H9 (cell line): ENCODE data around the gene RHOH. TPM values are rescaled to one million over a fixed set of nuclear protein-coding genes. Genes with fewer than 3 reads are reported as not detected.

Experiments
- DNase-seq: peaks from one replicate; pipeline ENCODE4 v3.0.0-alpha.2; 2017
- H2AFZ ChIP-seq: one replicate; pipeline ENCODE4 v1.6.1; 2013; ENCODE audit warnings: mild to moderate bottlenecking, low read length, control low read depth, moderate library complexity
- H2AK5ac ChIP-seq: 2 replicates; pipeline ENCODE4 v1.6.1; 2013; ENCODE audit warnings: low read length, control low read depth, mixed read lengths; ENCODE audit not compliant: insufficient read length
- H2BK120ac ChIP-seq: one replicate; pipeline ENCODE4 v1.6.1; 2013; ENCODE audit warnings: low read depth, mild to moderate bottlenecking, low read length, control low read depth, inconsistent platforms; ENCODE audit not compliant: poor library complexity, severe bottlenecking
- H2BK12ac ChIP-seq: 2 replicates; pipeline ENCODE4 v1.6.1; 2013; ENCODE audit warnings: low read length, control low read depth, mixed read lengths, low read depth; ENCODE audit not compliant: insufficient read length
- H2BK15ac ChIP-seq: 2 replicates; pipeline ENCODE4 v1.6.1; 2013; ENCODE audit warnings: low read depth, low read length, control low read depth
- H2BK20ac ChIP-seq: one replicate; pipeline ENCODE4 v1.6.1; 2013; ENCODE audit warnings: low read depth, mild to moderate bottlenecking, low read length, control low read depth, inconsistent platforms; ENCODE audit not compliant: poor library complexity, severe bottlenecking
- H2BK5ac ChIP-seq: 2 replicates; pipeline ENCODE4 v1.6.1; 2013; ENCODE audit warnings: low read length, control low read depth, mixed read lengths; ENCODE audit not compliant: insufficient read length
- H3K14ac ChIP-seq: 2 replicates; pipeline ENCODE4 v1.6.1; 2013; ENCODE audit warnings: low read length, control low read depth; ENCODE audit not compliant: insufficient read depth
- H3K18ac ChIP-seq: 2 replicates; pipeline ENCODE4 v1.6.1; 2013; ENCODE audit warnings: low read depth, mild to moderate bottlenecking, mixed read lengths, low read length, control low read depth; ENCODE audit not compliant: insufficient read length
- H3K23ac ChIP-seq: 2 replicates; pipeline ENCODE4 v1.6.1; 2013; ENCODE audit warnings: low read length, control low read depth, mixed read lengths, low read depth; ENCODE audit not compliant: insufficient read length
- H3K23me2 ChIP-seq: 2 replicates; pipeline ENCODE4 v1.6.1; 2013; ENCODE audit warnings: low read depth, mild to moderate bottlenecking, mixed read lengths, low read length, control low read depth; ENCODE audit not compliant: insufficient read length, poor library complexity, severe bottlenecking
- H3K27ac ChIP-seq: 2 replicates; pipeline ENCODE4 v1.5.1; 2013; ENCODE audit warnings: low read length, control low read depth, mixed read lengths, low read depth; ENCODE audit not compliant: insufficient read length
- H3K27me3 ChIP-seq: 2 replicates; pipeline ENCODE4 v1.6.1; 2013; ENCODE audit warnings: low read length, control low read depth, inconsistent platforms; ENCODE audit not compliant: insufficient read depth
- H3K4ac ChIP-seq: 2 replicates; pipeline ENCODE4 v1.6.1; 2013; ENCODE audit warnings: low read depth, mild to moderate bottlenecking, control low read depth, inconsistent platforms, low read length, moderate library complexity
- H3K4me1 ChIP-seq: 2 replicates; pipeline ENCODE4 v1.6.1; 2013; ENCODE audit warnings: low read length, control low read depth, inconsistent platforms; ENCODE audit not compliant: insufficient read depth
- H3K4me2 ChIP-seq: 2 replicates; pipeline ENCODE4 v1.6.1; 2013; ENCODE audit warnings: low read length, control low read depth, mixed read lengths; ENCODE audit not compliant: insufficient read length, insufficient read depth
- H3K56ac ChIP-seq: 2 replicates; pipeline ENCODE4 v1.6.1; 2013; ENCODE audit warnings: low read depth, mild to moderate bottlenecking, mixed read lengths, low read length, control low read depth; ENCODE audit not compliant: insufficient read length
- H3K79me1 ChIP-seq: 2 replicates; pipeline ENCODE4 v1.6.1; 2013; ENCODE audit warnings: low read depth, mild to moderate bottlenecking, moderate library complexity, low read length, control low read depth, inconsistent platforms; ENCODE audit not compliant: insufficient read depth, poor library complexity, severe bottlenecking
- H3K79me2 ChIP-seq: 2 replicates; pipeline ENCODE4 v1.6.1; 2013; ENCODE audit warnings: low read length, control low read depth, inconsistent platforms; ENCODE audit not compliant: insufficient read depth
- H3K9ac ChIP-seq: 2 replicates; pipeline ENCODE4 v1.6.1; 2013; ENCODE audit warnings: low read length, control low read depth, mixed read lengths; ENCODE audit not compliant: insufficient read length; ENCODE audit errors: extremely low read depth
- H3K9me3 ChIP-seq: one replicate; pipeline ENCODE4 v1.6.1; 2013; ENCODE audit warnings: low read depth, low read length, inconsistent platforms; ENCODE audit not compliant: control insufficient read depth
- H3T11ph ChIP-seq: one replicate; pipeline ENCODE4 v1.6.1; 2013; ENCODE audit warnings: mild to moderate bottlenecking, low read length, control low read depth, inconsistent platforms
- H4K20me1 ChIP-seq: one replicate; pipeline ENCODE4 v1.6.1; 2013; ENCODE audit not compliant: control insufficient read depth, insufficient read length, insufficient read depth
- H4K5ac ChIP-seq: 2 replicates; pipeline ENCODE4 v1.6.1; 2013; ENCODE audit warnings: low read depth, mild to moderate bottlenecking, mixed read lengths, low read length, control low read depth; ENCODE audit not compliant: insufficient read length
- H4K8ac ChIP-seq: replicated peaks from 2 replicates; pipeline ENCODE4 v1.6.1; 2013; ENCODE audit warnings: low read length, control low read depth, mixed read lengths, low read depth; ENCODE audit not compliant: insufficient read length
- H4K91ac ChIP-seq: 2 replicates; pipeline ENCODE4 v1.6.1; 2013; ENCODE audit warnings: low read depth, mild to moderate bottlenecking, moderate library complexity, mixed read lengths, low read length, control low read depth; ENCODE audit not compliant: insufficient read length
- H3K27ac Mint-ChIP-seq, 3 experiments: 2 replicates in 2 of 3; 3 replicates in 1 of 3; pipeline ENCODE4 v1.8.0; 2020 to 2021; ENCODE audit warnings: mixed read lengths in 3 of 3, mild to moderate bottlenecking in 1 of 3, moderate library complexity in 1 of 3
- H3K27me3 Mint-ChIP-seq: 2 replicates; pipeline ENCODE4 v1.8.0; 2021; ENCODE audit warnings: low read depth, mild to moderate bottlenecking, moderate library complexity, mixed read lengths
- H3K36me3 Mint-ChIP-seq, 3 experiments: 2 replicates in 2 of 3; 3 replicates in 1 of 3; pipeline ENCODE4 v1.8.0; 2020 to 2021; ENCODE audit warnings: low read depth in 3 of 3, mixed read lengths in 3 of 3; ENCODE audit not compliant: insufficient read depth in 1 of 3
- H3K4me1 Mint-ChIP-seq, 2 experiments: 2 replicates each; pipeline ENCODE4 v1.8.0; 2020; ENCODE audit warnings: mixed read lengths in 2 of 2
- H3K4me3 Mint-ChIP-seq, 2 experiments: 2 replicates in 1 of 2; 3 replicates in 1 of 2; pipeline ENCODE4 v1.8.0; 2020 to 2021; ENCODE audit warnings: mild to moderate bottlenecking in 2 of 2, mixed read lengths in 2 of 2, moderate library complexity in 1 of 2
- H3K9me3 Mint-ChIP-seq, 2 experiments: 2 replicates in 1 of 2; 3 replicates in 1 of 2; pipeline ENCODE4 v1.8.0; 2020; ENCODE audit warnings: mild to moderate bottlenecking in 2 of 2, mixed read lengths in 2 of 2, moderate library complexity in 1 of 2
- CTCF ChIP-seq: fragments of 200-600 bp; sonication (generic); conservative IDR thresholded peaks from 3 replicates; pipeline ENCODE4 v1.8.0; 2021; ENCODE audit warnings: antibody characterized with exemption, mild to moderate bottlenecking
- WGBS: extraction: QIAGEN DNeasy Blood & Tissue Kit; methylation state at CpG from one replicate; pipeline ENCODE4 v1.1.7; 2013; ENCODE audit warnings: missing lambda C conversion rate, low lambda C conversion rate, mixed read lengths; ENCODE audit not compliant: insufficient read length; ENCODE audit errors: extremely low coverage; 5-methylcytosine and 5-hydroxymethylcytosine counted together
- total RNA-seq: library from RNA; stranded (reverse); gene quantifications from 2 replicates; pipeline ENCODE4 v1.2.1, GENCODE V29; 2021

Gene RHOH
- total RNA-seq, 1 experiment from 2014 or later = 7.1 TPM

GRCh38 chr4:40269133-40269532 lies 72.3 kb downstream of the RHOH start:
- no peaks in the 10 kb centered on the region for H3K23me2 ChIP-seq
- H3K9me3 ChIP-seq = no peaks in the 10 kb centered on the region
- no peak overlapping the region for H4K8ac ChIP-seq
- H2BK120ac ChIP-seq = no peak overlapping the region
- no peak for TF ChIP-seq CTCF
- H3K4ac ChIP-seq = no peak overlapping the region
- no peak overlapping the region for H3K18ac ChIP-seq
- no peak overlapping the region for H4K5ac ChIP-seq
- no peaks in the 10 kb centered on the region for H3K79me2 ChIP-seq
- H2AK5ac ChIP-seq = no peak overlapping the region
- H3T11ph ChIP-seq = no peak overlapping the region
- H2BK5ac ChIP-seq = no peak overlapping the region
- H2BK15ac ChIP-seq = no peak overlapping the region
- H3K27me3 ChIP-seq = no peaks in the 10 kb centered on the region
- H2AFZ ChIP-seq = no peak overlapping the region
- H3K4me3 Mint-ChIP-seq = no peak overlapping the region
- no peak for DNase-seq
- H3K27ac Mint-ChIP-seq = no peak overlapping the region
- no peak overlapping the region for H3K23ac ChIP-seq
- H3K9me3 Mint-ChIP-seq = no peaks in the 10 kb centered on the region
- no peak overlapping the region for H3K56ac ChIP-seq
- no peak overlapping the region for H3K27ac ChIP-seq
- H2BK12ac ChIP-seq = no peak overlapping the region
- no peaks in the 10 kb centered on the region; a peak in 1 of 7 replicates for H3K36me3 Mint-ChIP-seq
- no peaks in the 10 kb centered on the region for H3K79me1 ChIP-seq
- peaks cover 16 to 17% of the 10 kb centered on the region in 2 experiments for H3K4me1 Mint-ChIP-seq
- H3K9ac ChIP-seq = no peak overlapping the region
- H2BK20ac ChIP-seq = no peak overlapping the region
- no CpG with 5 or more reads among the region's 1 CpG for WGBS
- no peaks in the 10 kb centered on the region for H4K20me1 ChIP-seq
- H3K27me3 Mint-ChIP-seq = no peaks in the 10 kb centered on the region; the same call in 1 of the 2 replicates
- no peaks in the 10 kb centered on the region for H3K4me1 ChIP-seq
- H3K14ac ChIP-seq = no peak overlapping the region
- no peak overlapping the region for H3K4me2 ChIP-seq
- H4K91ac ChIP-seq = no peak overlapping the region
